MCF 10A (cell line): ENCODE measurements around the gene C16orf96. TPM values are rescaled to one million over a fixed set of nuclear protein-coding genes. Genes with fewer than 3 reads are reported as not detected.
A peak's percentile ranks its signal among the peaks of the same experiment; 100 is the strongest.

ENCODE experiments used
- BruUV-seq: library from RNA; stranded (reverse); fragments of 400-500 nt; replicated peaks from 2 replicates; lab custom pipeline; 2021; lab: Mats Ljungman, UMichigan
- CTCF ChIA-PET: fragments of 300-600 bp; sonication (Branson Sonifier 250); formaldehyde crosslinking; extraction: SDS; loops from one replicate; lab custom pipeline; 2021; ENCODE audit warnings: antibody characterized with exemption, inconsistent platforms; lab: Yijun Ruan, JAX
- POLR2A ChIA-PET: fragments of 300-600, 350-650 bp; sonication (Branson Sonifier 250); formaldehyde crosslinking; extraction: SDS; loops from one replicate; lab custom pipeline; 2020; ENCODE audit warnings: antibody characterized with exemption, inconsistent platforms; lab: Yijun Ruan, JAX
- DNase-seq: peaks from one replicate; pipeline ENCODE4 v3.0.0-alpha.2; 2018; ENCODE audit not compliant: unreplicated experiment
- H3K27ac Mint-ChIP-seq: one replicate; pipeline ENCODE4 v1.8.0; 2022; ENCODE audit warnings: mild to moderate bottlenecking, low read depth, mixed read lengths; ENCODE audit not compliant: unreplicated experiment
- H3K27me3 Mint-ChIP-seq: one replicate; pipeline ENCODE4 v1.8.0; 2022; ENCODE audit warnings: mixed read lengths; ENCODE audit not compliant: insufficient read depth, unreplicated experiment
- H3K36me3 Mint-ChIP-seq: one replicate; pipeline ENCODE4 v1.8.0; 2022; ENCODE audit warnings: mild to moderate bottlenecking, moderate library complexity, mixed read lengths; ENCODE audit not compliant: insufficient read depth, unreplicated experiment
- H3K4me1 Mint-ChIP-seq: one replicate; pipeline ENCODE4 v1.8.0; 2022; ENCODE audit warnings: mixed read lengths; ENCODE audit not compliant: insufficient read depth, unreplicated experiment
- H3K4me3 Mint-ChIP-seq: one replicate; pipeline ENCODE4 v1.8.0; 2022; ENCODE audit warnings: mild to moderate bottlenecking, moderate library complexity, mixed read lengths; ENCODE audit not compliant: unreplicated experiment
- H3K9me3 Mint-ChIP-seq: one replicate; pipeline ENCODE4 v1.8.0; 2022; ENCODE audit warnings: mixed read lengths; ENCODE audit not compliant: unreplicated experiment
- CTCF ChIP-seq: fragments of 200-600 bp; IDR thresholded peaks from one replicate; pipeline ENCODE4 v1.8.0; 2022; ENCODE audit warnings: antibody characterized with exemption, mild to moderate bottlenecking; ENCODE audit not compliant: unreplicated experiment
- intact Hi-C: fragments of 100-400 bp; cut with micrococcal nuclease; formaldehyde crosslinking; loops from 2 replicates; pipeline ENCODE4 v1.14.1; 2022
- total RNA-seq: library from RNA; stranded (reverse); gene quantifications from 2 replicates; pipeline ENCODE4 v1.2.3, GENCODE V29; 2022

Gene C16orf96
- total RNA-seq, 1 experiment from 2014 or later = not detected

- TF ChIP-seq CTCF = no peak
- Mint-ChIP-seq H3K4me3 (peak within 1 kb of the TSS; percentile 85), H3K27ac (peak within 1 kb of the TSS; percentile 98), H3K36me3 (peaks cover 7% of the 10 kb centered on the region), H3K4me1 (peaks cover 19% of the 10 kb centered on the region), H3K27me3 (no peaks in the 10 kb centered on the region), H3K9me3 (no peaks in the 10 kb centered on the region)
- POLR2A ChIA-PET = interaction anchor here (0.6 to 4.7 kb wide), 13 partner anchors 10 to 343 kb away, joined by 3 to 51 read pairs (median 4); partner anchors contain the start of genes ANKS3, DNAAF8, HMOX2 and MGRN1
- DNase-seq = peak; percentile 94
- no TSS peak for BruUV-seq
- CTCF ChIA-PET = interaction anchor here (0.5 to 4.2 kb wide), 6 partner anchors 10 to 133 kb away, joined by 3 to 25 read pairs (median 3); partner anchors contain the start of gene MGRN1
- intact Hi-C loops = loop anchor here (10.0 kb wide), 1 partner anchor 340 kb away; the partner anchor contains the start of gene SEC14L5
Measured at GRCh38 chr16:4614571-4615383, 58.6 kb downstream of the C16orf96 start, which contains the start of gene UBALD1. TSS of gene UBALD1 (minus strand) at chr16:4614888. CDS start at chr16:4614797, 91 bp downstream.

GRCh38 chr16:4615384-4616046, 59.4 kb downstream of the C16orf96 start:
- BruUV-seq = no TSS peak

GRCh38 chr16:4616047-4616811, 60.1 kb downstream of the C16orf96 start:
- peak overlapping the region; percentile 85 for H3K4me3 Mint-ChIP-seq
- ChIA-PET CTCF (interaction anchor here (0.5 to 4.2 kb wide), 12 partner anchors 9 to 340 kb away, joined by 3 to 25 read pairs (median 4); partner anchors contain the start of genes CORO7 and MGRN1), POLR2A (interaction anchor here (0.6 to 4.7 kb wide), 23 partner anchors 9 to 357 kb away, joined by 3 to 51 read pairs (median 4); partner anchors contain the start of genes ANKS3, CDIP1, DNAAF8 and HMOX2)
- H3K36me3 Mint-ChIP-seq = peaks cover 7% of the 10 kb centered on the region
- BruUV-seq = no TSS peak
- peaks cover 18% of the 10 kb centered on the region for H3K4me1 Mint-ChIP-seq
- peak; percentile 33 for TF ChIP-seq CTCF
- H3K9me3 Mint-ChIP-seq = no peaks in the 10 kb centered on the region
- peak; percentile 100 for DNase-seq
- intact Hi-C loops = loop anchor here (1.0 to 10.0 kb wide), 2 partner anchors 110 to 339 kb away; partner anchors contain the start of gene SEC14L5
- no peaks in the 10 kb centered on the region for H3K27me3 Mint-ChIP-seq
- H3K27ac Mint-ChIP-seq = peak overlapping the region; percentile 98

More at GRCh38 chr16:4615384-4616046, 59.4 kb downstream of the C16orf96 start:
- Mint-ChIP-seq H3K4me1 (peaks cover 19% of the 10 kb centered on the region), H3K4me3 (peak overlapping the region; percentile 85), H3K27ac (peak overlapping the region; percentile 98), H3K27me3 (no peaks in the 10 kb centered on the region), H3K9me3 (no peaks in the 10 kb centered on the region), H3K36me3 (peaks cover 7% of the 10 kb centered on the region)
- intact Hi-C loops = loop anchor here (1.0 to 10.0 kb wide), 2 partner anchors 109 to 339 kb away; partner anchors contain the start of gene SEC14L5
- CTCF ChIA-PET = interaction anchor here (0.8 to 4.2 kb wide), 4 partner anchors 10 to 133 kb away, joined by 3 to 25 read pairs (median 8); partner anchors contain the start of gene MGRN1
- no peak for DNase-seq
- TF ChIP-seq CTCF = no peak
- POLR2A ChIA-PET = interaction anchor here (0.7 to 4.7 kb wide), 16 partner anchors 8 to 321 kb away, joined by 3 to 51 read pairs (median 6); partner anchors contain the start of genes ANKS3, CDIP1, DNAAF8 and HMOX2
